Fibroblast of villous mesenchyme (primary cell): Measurements from ENCODE around the gene SEPTIN12. TPM values are rescaled to one million over a fixed set of nuclear protein-coding genes. Genes with fewer than 3 reads are reported as not detected.
A peak's percentile ranks its signal among the peaks of the same experiment; 100 is the strongest.
"Not testable (repeated sequence)": the region's sequence is repeated elsewhere in the genome, so short reads cannot be mapped to it uniquely, and the experiment has no call there.

Source experiments
- DNase-seq: peaks from one replicate; pipeline ENCODE4 v3.0.0-alpha.2; 2010; ENCODE audit warnings: low read depth
- H3K4me3 ChIP-seq: 2 replicates; pipeline ENCODE4 v1.5.1; 2011; ENCODE audit warnings: low read depth, mild to moderate bottlenecking, low read length
- CTCF ChIP-seq: IDR thresholded peaks from 2 replicates; pipeline ENCODE4 v1.5.1; 2012; ENCODE audit warnings: low read depth, mild to moderate bottlenecking, low read length; ENCODE audit not compliant: insufficient read depth
- total RNA-seq: library from RNA; depleted of rRNA; stranded (reverse); fragments of >200 nt; gene quantifications from 2 replicates; pipeline ENCODE4 v1.2.3, GENCODE V29; 2012

Gene SEPTIN12
- total RNA-seq, 1 donor: not detected

- no peak for TF ChIP-seq CTCF
- DNase-seq: no peak
- no peak overlapping the region for H3K4me3 ChIP-seq
Measured at GRCh38 chr16:4743226-4743878, 44.8 kb downstream of the SEPTIN12 start.

DNA sequence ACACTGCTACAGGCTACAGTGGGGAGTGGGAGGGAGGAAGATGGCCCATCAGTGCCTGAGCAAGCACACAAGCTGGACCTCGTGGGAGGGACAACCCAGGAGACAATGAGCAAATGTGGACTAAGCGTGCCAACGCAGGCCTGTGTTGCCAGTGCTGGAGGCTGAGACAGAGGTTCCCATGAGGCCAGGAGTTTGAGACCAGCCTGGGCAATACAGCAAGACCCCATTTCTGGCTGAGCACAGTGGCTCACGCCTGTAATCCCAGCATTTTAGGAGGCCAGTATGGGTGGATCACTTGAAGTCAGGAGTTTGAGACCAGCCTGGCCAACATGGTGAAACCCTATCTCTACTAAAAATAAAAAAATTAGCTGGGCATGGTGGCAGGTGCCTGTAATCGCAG, 49.8 kb downstream of the SEPTIN12 start:
- H3K4me3 ChIP-seq, DNase-seq: not testable (repeated sequence)

DNA sequence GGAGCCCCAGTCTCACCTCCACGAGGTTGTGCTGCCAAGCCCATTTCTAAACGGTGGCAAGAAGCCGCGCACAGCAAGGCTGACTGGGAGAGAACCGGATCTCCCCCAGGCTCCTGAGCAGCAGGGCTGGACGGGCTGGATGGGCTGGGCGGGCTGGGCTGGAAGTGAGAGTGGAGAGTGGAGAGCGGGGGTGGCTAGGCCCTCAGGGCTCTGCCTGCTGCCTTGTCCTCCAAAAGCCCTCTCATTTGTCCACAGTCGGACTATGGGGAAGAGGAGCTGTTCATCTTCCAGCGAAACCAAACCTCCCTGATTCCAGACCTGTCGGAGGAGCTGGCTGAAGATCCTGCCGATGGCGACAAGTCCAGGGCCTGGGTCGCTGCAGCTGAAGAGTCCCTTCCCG, 50.6 kb downstream of the SEPTIN12 start:
- no peak overlapping the region for H3K4me3 ChIP-seq
- no peak for TF ChIP-seq CTCF
- no peak for DNase-seq

- no peak for DNase-seq
- H3K4me3 ChIP-seq: no peak overlapping the region
- no peak for TF ChIP-seq CTCF
Measured at GRCh38 chr16:4736546-4736945, 51.6 kb downstream of the SEPTIN12 start.

- peak overlapping the region; percentile 87 for H3K4me3 ChIP-seq
- DNase-seq: peak; percentile 83
- TF ChIP-seq CTCF: no peak
Measured at GRCh38 chr16:4734730-4735535, 53.2 kb downstream of the SEPTIN12 start.

GRCh38 chr16:4734063-4734729, 53.9 kb downstream of the SEPTIN12 start, which contains the start of the genes ANKS3 and DNAAF8:
Gene ANKS3, minus strand, starts transcription at chr16:4734271. Its CDS starts 4,122 bp downstream, at chr16:4730149.
Gene DNAAF8, plus strand, starts transcription at chr16:4734537. Its CDS starts 1,978 bp downstream, at chr16:4736515.
- peak; percentile 98 for DNase-seq
- no peak for TF ChIP-seq CTCF
- peak within 1 kb of the TSS; percentile 87 for H3K4me3 ChIP-seq

- no peak for DNase-seq
- no peak for TF ChIP-seq CTCF
Measured at GRCh38 chr16:4733747-4734062, 54.4 kb downstream of the SEPTIN12 start.

More at GRCh38 chr16:4733747-4734062, 54.4 kb downstream of the SEPTIN12 start:
- H3K4me3 ChIP-seq: peak overlapping the region; percentile 87
